ENCODE data around the gene CPEB2. TPM values are rescaled to one million over a fixed set of nuclear protein-coding genes. Genes with fewer than 3 reads are reported as not detected.

Gene CPEB2
- total RNA-seq, 1 donor from 2014 or later: 13.8 TPM

DNA sequence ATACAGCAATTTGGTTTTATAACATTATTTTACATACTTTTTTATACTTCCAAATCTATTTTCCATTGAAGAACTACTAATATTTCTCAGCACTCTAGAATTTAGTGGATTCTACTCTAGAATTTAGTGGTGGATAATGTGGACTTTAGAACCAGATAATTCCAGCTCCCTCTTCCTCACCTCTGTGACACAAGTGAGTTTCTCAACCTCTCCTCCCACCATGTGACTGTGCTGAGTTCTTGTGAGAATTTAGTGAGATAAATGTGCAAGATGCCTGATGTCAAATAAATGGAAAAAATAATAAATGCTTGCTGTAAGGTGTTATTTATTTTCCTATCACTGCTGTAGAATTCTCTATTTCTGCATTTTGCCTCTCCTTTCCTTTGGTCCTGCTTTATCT is 107.3 kb downstream of the CPEB2 start:
- DNase-seq (ENCODE audit: low spot score): no peak
- ATAC-seq: peak; percentile 57

DNA sequence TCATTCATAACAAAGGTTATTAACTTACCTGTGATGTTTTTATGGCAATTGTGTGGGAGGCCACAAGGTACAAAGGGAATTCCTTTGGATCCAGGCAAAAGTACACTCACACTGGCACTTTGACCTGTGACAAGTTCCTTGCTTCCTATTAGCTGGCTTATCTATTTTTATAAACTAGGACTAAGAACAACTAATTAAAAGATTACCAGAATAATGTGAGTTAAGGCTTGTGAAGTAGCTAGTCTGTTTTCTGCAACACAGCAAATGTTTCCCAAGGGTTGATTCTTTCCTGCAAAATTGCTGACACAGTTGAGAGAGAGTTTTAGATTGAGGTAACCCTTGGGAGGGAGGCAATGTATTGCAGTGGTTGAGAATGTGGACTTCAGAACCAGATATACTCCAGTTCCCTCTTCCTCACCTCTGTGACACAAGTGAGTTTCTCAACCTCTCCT is 107.9 kb downstream of the CPEB2 start:
- ATAC-seq (peak; percentile 83), DNase-seq (ENCODE audit: low spot score) (no peak)

- ATAC-seq: peak; percentile 77
- DNase-seq (ENCODE audit: low spot score): no peak
These were observed 114.3 kb downstream of the CPEB2 start for GRCh38 chr4:15116509-15117079.

GRCh38 chr4:15117270-15117946 is 115.1 kb downstream of the CPEB2 start:
- DNase-seq (ENCODE audit: low spot score) (no peak), ATAC-seq (no peak)

DNA sequence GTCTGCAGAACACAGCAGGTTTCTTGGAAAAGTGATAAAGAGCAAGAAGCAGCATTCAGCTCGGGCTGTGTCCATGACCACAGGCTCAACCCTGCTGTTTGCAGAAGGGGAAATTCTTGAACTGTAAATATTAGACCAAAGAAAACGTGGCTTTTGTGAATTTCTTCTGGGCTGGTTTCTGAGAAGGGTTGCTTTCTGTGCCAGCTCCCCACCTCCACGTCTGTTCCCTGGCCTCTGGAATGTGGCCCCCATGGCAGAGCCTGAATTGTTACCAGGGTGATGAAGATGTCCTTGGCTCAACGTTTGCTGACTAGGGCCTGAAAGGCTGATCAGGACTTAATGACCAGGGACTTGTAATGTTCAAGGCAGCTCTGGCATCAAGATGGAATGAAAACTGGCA is 116.0 kb downstream of the CPEB2 start:
- DNase-seq (ENCODE audit: low spot score) (no peak), ATAC-seq (peak; percentile 67)
